A673 (cell line): ENCODE data around the gene PLIN3.

Experiments used
- CTCF ChIP-seq: fragments of 300-800, 200-600 bp; sonication (generic); conservative IDR thresholded peaks from 2 replicates; pipeline ENCODE4 v1.5.1; 2017; ENCODE audit warnings: low read depth, mild to moderate bottlenecking, antibody characterized with exemption, low read length, moderate library complexity, mixed read lengths
- EZH2 ChIP-seq: fragments of 200-600 bp; sonication (generic); IDR thresholded peaks from 2 replicates; pipeline ENCODE4 v1.6.1; 2017; ENCODE audit warnings: borderline replicate concordance, low read depth, mild to moderate bottlenecking, mixed read lengths, antibody characterized with exemption, low read length; ENCODE audit not compliant: poor library complexity, severe bottlenecking

- TF ChIP-seq CTCF = no peak
- TF ChIP-seq EZH2 = no peak
Observed at GRCh38 chr19:4847190-4847973, 20.1 kb downstream of the PLIN3 start.
